HFF-Myc (cell line): ENCODE measurements around the gene FMNL2.
A peak's percentile ranks its signal among the peaks of the same experiment; 100 is the strongest.

Experiments
- DNase-seq: peaks from one replicate; pipeline ENCODE4 v3.0.0-alpha.2; 2011; ENCODE audit warnings: low read depth; ENCODE audit errors: extremely low read depth
- H3K4me3 ChIP-seq: replicated peaks from 2 replicates; pipeline ENCODE4 v1.5.1; 2011; ENCODE audit warnings: low read depth, mild to moderate bottlenecking, control low read depth, low read length
- TF ChIP-seq, protein P1 (sequence below): IDR thresholded peaks from 2 replicates; pipeline ENCODE4 v1.5.1; 2012; ENCODE audit warnings: mild to moderate bottlenecking, low read depth, low read length, control low read depth; ENCODE audit errors: missing control alignments

The FMNL2 gene

DNA sequence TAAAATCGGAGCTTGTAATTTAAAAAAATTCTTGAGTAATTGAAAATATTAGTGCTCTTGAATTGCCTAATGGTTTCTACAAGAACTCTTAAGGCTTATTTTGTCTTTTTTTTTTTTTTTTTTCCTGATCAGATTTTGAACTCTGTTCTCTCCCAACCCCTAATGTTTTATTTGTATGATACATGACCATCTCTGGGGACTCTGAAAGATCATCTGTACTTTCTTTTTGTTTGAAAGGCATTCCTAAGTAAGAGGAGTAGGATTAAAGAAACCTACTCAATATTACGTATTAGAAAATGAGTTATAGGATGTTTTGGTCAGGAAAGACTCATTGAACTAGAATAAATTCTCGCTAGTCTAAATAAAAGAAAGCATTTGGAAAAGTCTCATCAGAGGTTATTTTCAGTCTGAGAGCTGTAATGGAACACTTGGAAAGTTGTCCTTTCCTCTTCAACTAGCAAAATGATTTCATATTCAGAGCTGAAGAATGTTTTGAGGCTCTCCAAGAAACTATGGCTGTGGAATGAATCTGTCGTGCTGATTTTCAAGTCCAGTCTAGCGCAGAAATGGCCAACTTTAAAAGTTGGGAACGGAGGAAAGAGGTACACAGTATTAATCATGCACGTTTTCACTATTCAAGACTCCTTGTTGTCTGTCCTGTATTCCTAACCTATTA lies 199.6 kb downstream of the FMNL2 start:
- no peak for DNase-seq
- TF ChIP-seq, protein P1, sequence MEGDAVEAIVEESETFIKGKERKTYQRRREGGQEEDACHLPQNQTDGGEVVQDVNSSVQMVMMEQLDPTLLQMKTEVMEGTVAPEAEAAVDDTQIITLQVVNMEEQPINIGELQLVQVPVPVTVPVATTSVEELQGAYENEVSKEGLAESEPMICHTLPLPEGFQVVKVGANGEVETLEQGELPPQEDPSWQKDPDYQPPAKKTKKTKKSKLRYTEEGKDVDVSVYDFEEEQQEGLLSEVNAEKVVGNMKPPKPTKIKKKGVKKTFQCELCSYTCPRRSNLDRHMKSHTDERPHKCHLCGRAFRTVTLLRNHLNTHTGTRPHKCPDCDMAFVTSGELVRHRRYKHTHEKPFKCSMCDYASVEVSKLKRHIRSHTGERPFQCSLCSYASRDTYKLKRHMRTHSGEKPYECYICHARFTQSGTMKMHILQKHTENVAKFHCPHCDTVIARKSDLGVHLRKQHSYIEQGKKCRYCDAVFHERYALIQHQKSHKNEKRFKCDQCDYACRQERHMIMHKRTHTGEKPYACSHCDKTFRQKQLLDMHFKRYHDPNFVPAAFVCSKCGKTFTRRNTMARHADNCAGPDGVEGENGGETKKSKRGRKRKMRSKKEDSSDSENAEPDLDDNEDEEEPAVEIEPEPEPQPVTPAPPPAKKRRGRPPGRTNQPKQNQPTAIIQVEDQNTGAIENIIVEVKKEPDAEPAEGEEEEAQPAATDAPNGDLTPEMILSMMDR, result no peak
- H3K4me3 ChIP-seq, result no peak overlapping the region

DNA sequence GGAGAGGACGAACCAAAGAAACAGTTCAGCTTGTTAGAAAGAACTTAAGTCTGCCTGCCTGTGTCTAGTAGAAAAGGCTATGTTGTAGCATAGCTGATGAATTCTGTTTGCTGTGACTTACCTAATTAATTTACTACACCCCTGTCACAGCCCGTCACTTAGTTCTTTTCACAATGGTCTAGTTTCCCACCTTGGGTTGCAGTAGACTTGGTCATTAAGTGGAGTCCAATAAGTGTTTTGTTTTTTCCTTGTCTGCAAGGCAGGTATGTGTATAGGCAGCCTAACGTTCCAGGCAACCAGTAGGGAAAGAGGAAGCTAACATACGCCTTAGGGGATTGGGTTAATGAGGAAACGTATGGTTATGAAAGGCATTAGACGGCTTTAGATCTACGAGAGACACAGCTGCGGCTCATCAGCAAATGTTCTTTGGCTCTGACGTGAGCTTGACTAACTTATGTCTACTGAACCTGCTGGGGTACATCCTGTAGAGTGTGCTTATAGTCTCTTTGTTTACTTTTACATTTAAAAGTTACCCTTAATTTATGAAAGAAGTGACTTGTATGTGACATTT lies 202.2 kb downstream of the FMNL2 start:
- H3K4me3 ChIP-seq, result no peak overlapping the region

DNA sequence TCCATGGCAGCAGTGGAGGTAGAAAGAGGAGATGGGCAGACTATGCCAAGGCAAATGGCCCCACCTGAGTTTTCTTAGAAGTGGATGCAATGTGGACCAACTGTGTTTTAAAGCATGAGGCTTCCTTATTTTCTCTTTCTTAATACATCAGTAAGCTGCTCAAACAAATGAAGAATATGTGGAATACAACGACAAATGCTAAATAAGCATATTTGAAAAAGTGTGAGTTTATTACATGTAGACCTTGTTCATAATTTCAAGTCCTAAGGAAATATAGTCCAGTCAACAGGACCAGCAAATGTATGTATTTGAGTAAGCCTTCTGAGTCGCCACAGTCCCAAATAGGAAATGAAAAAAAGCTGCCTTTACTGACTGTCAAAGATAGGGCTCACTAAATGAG lies 204.4 kb downstream of the FMNL2 start:
- TF ChIP-seq, protein P1, result no peak

More for the DNA sequence above, 202.2 kb downstream of the FMNL2 start:
- TF ChIP-seq, protein P1, result no peak
- DNase-seq, result no peak

DNA sequence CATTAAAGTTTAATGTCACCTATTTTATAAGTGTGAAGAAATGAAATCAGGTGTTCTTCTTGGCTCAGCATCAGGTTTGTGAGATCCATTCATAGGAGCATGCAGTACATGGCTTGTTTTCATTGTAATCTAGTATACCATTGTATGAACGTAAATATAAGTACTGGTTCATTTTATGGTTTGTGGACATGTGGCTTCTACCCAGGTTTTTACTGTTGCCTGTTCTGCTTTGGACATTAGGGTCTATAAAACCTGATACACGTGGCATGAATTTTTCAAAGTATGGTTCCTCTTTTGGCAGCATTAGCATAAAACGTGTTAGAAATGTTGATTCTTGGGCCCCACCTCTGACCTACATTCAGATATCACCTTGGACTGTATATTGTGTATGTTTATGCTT lies 206.7 kb downstream of the FMNL2 start:
- no peak for DNase-seq
- TF ChIP-seq, protein P1, result no peak
- H3K4me3 ChIP-seq, result no peak overlapping the region

More for the DNA sequence above, 204.4 kb downstream of the FMNL2 start:
- no peak overlapping the region for H3K4me3 ChIP-seq
- DNase-seq, result no peak

DNA sequence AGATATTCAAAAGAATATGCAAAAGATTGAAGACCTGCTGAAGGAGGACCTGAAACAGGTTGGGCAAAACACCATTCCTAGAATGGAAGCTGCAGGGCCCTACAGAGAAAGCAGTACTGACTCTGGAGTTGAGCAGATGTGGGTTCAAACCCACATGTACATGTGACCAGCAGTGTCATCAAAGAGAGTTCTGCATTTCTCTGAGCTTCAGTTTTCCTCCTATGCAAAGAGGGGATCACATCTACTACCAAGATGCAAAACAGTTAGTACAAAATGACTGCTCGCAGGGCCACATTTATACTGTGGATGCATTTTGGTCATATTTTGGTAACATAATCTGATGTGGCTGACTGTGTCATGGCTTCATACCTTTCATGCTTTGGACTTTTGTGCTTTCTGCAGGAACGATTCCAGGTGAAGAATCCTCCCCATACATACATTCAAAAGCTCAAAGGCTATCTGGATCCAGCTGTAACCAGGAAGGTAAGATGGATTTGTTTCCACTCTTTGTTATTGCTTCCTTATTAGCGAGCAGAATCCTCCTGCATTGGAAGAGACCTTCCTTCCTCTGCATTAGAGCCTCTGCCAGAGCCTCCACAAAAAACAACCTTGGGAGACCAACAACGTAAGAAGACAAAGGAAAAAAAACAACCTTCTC lies 207.5 kb downstream of the FMNL2 start:
- H3K4me3 ChIP-seq, result no peak overlapping the region
- DNase-seq, result no peak
- TF ChIP-seq, protein P1, result no peak

DNA sequence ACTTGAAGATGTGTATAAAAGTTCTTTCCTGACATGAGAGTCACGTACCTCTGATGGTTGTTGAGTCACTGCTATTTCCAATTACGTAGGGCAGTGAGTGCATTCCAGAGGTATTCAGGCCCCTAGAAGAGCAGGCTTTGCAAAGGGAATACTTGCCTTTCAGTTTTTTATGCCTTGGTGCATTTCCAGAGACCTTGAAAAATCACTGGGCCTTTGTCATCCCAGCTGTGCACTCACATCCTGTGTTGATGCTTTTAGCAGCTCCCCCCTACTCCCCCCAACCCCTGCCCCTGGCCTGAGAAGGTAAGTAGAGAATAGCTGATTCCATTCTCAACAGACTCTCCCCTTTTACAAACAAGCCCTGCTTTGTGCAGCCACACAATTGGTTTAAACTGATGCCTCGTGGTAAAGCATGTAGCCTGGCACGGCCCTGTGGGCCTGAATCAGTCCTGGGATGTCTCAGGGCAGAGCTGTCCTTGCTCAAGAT lies 208.1 kb downstream of the FMNL2 start:
- H3K4me3 ChIP-seq, result no peak overlapping the region
- TF ChIP-seq, protein P1, result no peak
- DNase-seq, result peak; percentile 81
